ENCODE data around the gene HSD17B14.

HSD17B14 gene

DNA sequence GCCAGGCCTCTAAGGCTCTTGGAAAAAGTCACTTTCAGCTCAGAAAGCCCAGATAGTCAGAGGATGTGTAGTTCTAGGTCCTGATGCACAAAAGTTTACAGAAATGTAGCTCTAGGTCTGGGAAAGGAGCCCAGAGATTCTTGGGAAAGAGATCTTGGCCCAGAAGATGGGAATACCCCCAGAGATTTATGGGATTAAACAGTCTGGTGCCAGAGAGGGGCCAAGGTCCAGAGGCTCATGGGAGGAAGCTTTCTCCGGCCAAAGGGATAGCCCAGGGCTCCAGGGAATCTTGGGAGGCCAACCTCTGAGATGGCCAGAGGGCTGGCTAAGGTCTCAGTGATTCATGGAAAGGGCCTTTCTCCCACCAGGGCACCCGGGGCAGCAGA lies 40.6 kb downstream of the HSD17B14 start:
- no peak for TF ChIP-seq CTCF (IDR thresholded peaks at IDR 0.05)

DNA sequence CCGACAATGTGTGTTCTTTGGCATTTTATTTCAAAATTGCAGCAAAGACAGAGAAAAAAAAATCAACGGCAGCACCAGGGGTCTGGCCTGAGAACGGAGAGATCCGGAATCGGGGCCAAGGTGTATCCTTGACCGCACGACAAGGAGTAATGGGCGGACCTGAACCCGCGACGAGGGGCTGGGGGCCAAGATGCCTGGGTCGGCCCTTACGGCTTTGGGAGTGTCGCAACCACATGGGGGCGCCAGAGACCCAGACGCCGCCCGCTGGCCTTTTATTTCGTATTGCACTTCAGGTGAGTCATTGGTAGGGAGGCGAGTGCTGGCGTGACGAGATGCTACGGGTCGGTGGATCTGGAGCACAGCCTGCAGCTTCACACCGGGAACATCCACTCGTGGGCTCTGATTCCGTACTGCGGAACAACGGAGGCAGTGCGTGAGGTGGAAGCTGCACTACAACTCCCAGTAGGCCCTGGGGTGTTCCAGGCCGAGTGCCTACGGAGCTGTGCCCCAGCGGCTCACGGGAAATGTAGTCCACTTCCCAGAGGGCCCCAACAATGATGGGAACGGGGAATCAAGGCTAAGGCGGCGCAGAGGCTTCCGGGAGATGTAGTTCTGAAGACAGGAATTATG lies 41.1 kb downstream of the HSD17B14 start:
- peak; percentile 69 for TF ChIP-seq CTCF (IDR thresholded peaks at IDR 0.05)

- no peak for TF ChIP-seq CTCF (IDR thresholded peaks at IDR 0.05)
Measured at GRCh38 chr19:48794291-48794690, 42.0 kb downstream of the HSD17B14 start.

DNA sequence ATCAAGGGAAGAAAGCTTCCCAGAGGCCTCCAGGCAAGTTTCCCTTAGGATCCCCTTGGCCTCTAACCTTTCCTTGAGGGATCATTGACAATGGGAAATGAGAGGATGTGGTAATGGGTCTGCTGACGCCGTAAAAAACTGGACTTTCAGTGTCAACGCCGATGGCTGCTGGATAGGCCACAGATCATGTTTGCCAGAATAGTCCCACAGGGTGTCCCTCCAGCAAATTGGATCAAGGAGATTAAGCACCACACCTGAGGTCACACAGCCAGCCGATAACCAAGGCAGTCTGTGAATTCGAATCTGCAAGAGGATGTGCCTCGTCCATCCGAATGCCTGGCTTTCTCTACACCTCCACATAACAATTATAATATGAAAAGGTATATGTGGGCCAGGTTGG lies 43.0 kb downstream of the HSD17B14 start:
- no peak for TF ChIP-seq CTCF (IDR thresholded peaks at IDR 0.05)

DNA sequence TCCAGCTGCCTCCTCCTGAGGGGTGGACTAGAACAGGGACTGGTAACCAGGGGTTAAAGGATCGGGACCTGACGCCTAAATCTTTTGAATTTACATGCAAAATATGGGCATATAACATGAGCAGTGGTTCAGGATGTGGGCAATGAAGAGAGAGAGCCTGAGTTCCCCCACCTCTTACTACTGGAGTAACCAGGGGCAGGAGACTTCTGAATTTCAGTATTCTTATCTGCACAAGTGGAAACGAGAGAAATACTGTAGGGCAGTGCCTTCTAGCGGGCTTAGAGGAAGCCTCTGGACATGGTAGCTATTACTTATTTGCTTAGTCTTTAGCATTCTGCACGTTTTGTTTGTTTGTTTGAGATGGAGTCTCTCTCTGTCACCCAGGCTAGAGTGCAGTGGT lies 51.8 kb downstream of the HSD17B14 start:
- no peak for TF ChIP-seq CTCF (IDR thresholded peaks at IDR 0.05)

DNA sequence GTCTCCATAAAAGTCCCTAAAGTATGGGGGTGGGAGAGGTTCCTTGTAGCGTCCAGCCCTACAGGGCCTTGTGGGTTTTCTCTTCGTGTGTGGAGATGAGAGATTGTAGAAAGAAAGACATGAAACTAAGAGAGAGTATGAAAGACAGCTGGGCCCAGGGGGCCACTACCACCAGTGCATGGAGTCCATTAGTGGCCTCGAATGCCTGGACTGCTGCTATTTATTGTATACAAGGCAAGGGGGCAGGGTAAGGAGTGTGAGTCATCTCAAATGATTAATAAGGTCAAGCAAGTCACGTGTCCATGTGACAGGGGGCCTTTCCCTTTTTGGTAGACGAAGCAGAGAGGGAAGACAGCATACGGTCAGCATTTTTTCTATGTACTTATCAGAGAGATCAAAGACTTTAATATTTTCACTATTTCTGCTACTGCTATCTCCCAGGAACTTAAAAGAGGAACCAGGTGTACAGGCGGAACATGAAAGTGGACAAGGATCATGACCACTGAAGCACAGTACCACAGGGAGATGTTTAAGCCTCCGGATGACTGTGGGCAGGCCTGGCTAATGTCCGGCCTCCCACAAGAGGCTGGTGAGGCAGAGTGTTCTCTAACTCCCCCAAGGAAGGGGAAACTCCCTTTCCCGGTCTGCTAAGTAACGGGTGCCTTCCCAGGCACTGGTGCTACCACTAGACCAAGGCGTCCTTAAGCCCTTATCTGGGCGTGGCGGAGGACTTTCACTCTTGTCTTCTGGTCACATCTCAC lies 55.5 kb downstream of the HSD17B14 start:
- TF ChIP-seq CTCF (IDR thresholded peaks at IDR 0.05) = no peak

GRCh38 chr19:48779636-48780035 lies 56.7 kb downstream of the HSD17B14 start:
- TF ChIP-seq CTCF (IDR thresholded peaks at IDR 0.05) = no peak

Measured in LNCAP (cell line).